Mucosa of rectum (tissue), 2 donors: Measurements from ENCODE around the gene NME7.
"Not testable (repeated sequence)": the region's sequence is repeated elsewhere in the genome, so short reads cannot be mapped to it uniquely, and the experiment has no call there.

Experiments used
- H3K27ac ChIP-seq, 2 donors: one replicate each; pipeline ENCODE4 v1.7.0; 2013; ENCODE audit warnings: inconsistent platforms in 2 of 2, low read depth in 2 of 2, low read length in 2 of 2
- H3K27me3 ChIP-seq, 2 donors: one replicate each; pipeline ENCODE4 v1.7.0; 2013; ENCODE audit warnings: low read length in 2 of 2; ENCODE audit not compliant: control insufficient read depth in 2 of 2, insufficient read depth in 2 of 2
- H3K36me3 ChIP-seq, 2 donors: one replicate each; pipeline ENCODE4 v1.7.0; 2013; ENCODE audit warnings: low read length in 2 of 2; ENCODE audit not compliant: control insufficient read depth in 2 of 2, insufficient read depth in 2 of 2
- H3K4me1 ChIP-seq, 2 donors: one replicate each; pipeline ENCODE4 v1.7.0; 2013; ENCODE audit warnings: low read length in 2 of 2, mild to moderate bottlenecking in 1 of 2; ENCODE audit not compliant: control insufficient read depth in 2 of 2, insufficient read depth in 2 of 2
- H3K4me3 ChIP-seq, 2 donors: one replicate each; pipeline ENCODE4 v1.7.0; 2013; ENCODE audit warnings: low read length in 2 of 2
- H3K9ac ChIP-seq, 2 donors: one replicate each; pipeline ENCODE4 v1.7.0; 2013; ENCODE audit warnings: low read length in 2 of 2, low read depth in 1 of 2, mild to moderate bottlenecking in 1 of 2
- H3K9me3 ChIP-seq, 2 donors: one replicate each; pipeline ENCODE4 v1.7.0; 2013; ENCODE audit warnings: low read length in 2 of 2; ENCODE audit not compliant: control insufficient read depth in 2 of 2
- donor health status: healthy.
- donor health status: Normal muscosa, but diverticular disease.

NME7 gene

GRCh38 chr1:169346036-169346589, 21.5 kb downstream of the NME7 start:
- Histone ChIP-seq H3K4me3 (no peak overlapping the region), H3K27me3 (no peaks in the 10 kb centered on the region), H3K36me3 (no peaks in the 10 kb centered on the region), H3K9me3 (no peaks in the 10 kb centered on the region), H3K9ac (no peak overlapping the region), H3K4me1 (no peaks in the 10 kb centered on the region), H3K27ac (no peak overlapping the region)

- Histone ChIP-seq H3K27ac (no peak overlapping the region), H3K4me1 (no peaks in the 10 kb centered on the region), H3K9ac (no peak overlapping the region), H3K4me3 (no peak overlapping the region), H3K36me3 (no peaks in the 10 kb centered on the region), H3K27me3 (no peaks in the 10 kb centered on the region), H3K9me3 (no peaks in the 10 kb centered on the region)
Measured at GRCh38 chr1:169345511-169345910, 22.1 kb downstream of the NME7 start.

DNA sequence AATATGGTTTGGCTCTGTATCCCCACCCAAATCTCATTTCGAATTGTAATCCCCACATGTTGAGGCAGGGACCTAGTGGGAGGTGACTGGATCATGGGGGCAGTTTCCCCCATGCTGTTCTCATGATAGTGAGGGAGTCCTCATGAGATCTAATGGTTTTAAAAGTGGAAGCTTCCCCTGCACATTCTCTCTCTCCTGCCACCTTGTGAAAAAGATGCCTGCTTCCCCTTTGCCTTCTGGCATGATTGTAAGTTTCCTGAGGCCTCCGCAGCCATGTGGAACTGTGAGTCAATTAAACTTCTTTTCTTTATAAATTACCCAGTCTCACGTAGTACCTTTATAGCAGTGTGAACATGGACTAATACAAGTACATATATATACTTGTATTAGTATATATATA, 25.5 kb downstream of the NME7 start:
- not testable (repeated sequence) for H3K4me3 ChIP-seq, H3K27ac ChIP-seq

GRCh38 chr1:169340882-169341281, 26.7 kb downstream of the NME7 start:
- Histone ChIP-seq H3K27me3 (no peaks in the 10 kb centered on the region), H3K4me3 (no peak overlapping the region), H3K4me1 (no peaks in the 10 kb centered on the region), H3K27ac (no peak overlapping the region), H3K9me3 (no peaks in the 10 kb centered on the region), H3K36me3 (no peaks in the 10 kb centered on the region), H3K9ac (no peak overlapping the region)

More for the DNA sequence above, 25.5 kb downstream of the NME7 start:
- H3K9ac ChIP-seq, H3K36me3 ChIP-seq, H3K27me3 ChIP-seq, H3K9me3 ChIP-seq, H3K4me1 ChIP-seq: not testable (repeated sequence)

DNA sequence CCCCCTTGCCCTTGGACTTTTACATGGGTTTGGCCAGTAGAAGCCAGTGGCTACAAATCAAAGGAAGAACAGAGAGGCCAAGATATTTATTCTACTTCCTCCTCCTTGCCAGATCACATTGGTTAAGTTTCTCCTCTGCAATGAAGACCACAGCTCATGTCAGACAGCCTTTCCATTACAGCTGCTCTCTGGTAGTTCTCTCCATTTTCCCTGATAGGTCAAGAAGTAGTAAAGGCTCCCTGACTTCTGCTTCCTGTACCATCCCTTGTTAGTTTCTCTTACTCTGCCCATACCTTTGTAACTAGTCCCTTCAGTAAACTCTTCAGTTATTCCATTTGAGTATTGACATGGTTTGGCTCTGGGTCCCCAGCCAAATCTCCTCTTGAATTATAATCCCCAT, 27.8 kb downstream of the NME7 start:
- no peaks in the 10 kb centered on the region for H3K27me3 ChIP-seq
- no peak overlapping the region for H3K27ac ChIP-seq
- H3K4me3 ChIP-seq: no peak overlapping the region
- no peaks in the 10 kb centered on the region for H3K36me3 ChIP-seq
- H3K9me3 ChIP-seq: no peaks in the 10 kb centered on the region
- no peaks in the 10 kb centered on the region for H3K4me1 ChIP-seq
- no peak overlapping the region for H3K9ac ChIP-seq

- Histone ChIP-seq H3K36me3 (no peaks in the 10 kb centered on the region), H3K27me3 (no peaks in the 10 kb centered on the region), H3K4me1 (no peaks in the 10 kb centered on the region), H3K9ac (no peak overlapping the region), H3K9me3 (no peaks in the 10 kb centered on the region), H3K27ac (no peak overlapping the region), H3K4me3 (no peak overlapping the region)
Measured at GRCh38 chr1:169338617-169339016, 29.0 kb downstream of the NME7 start.

DNA sequence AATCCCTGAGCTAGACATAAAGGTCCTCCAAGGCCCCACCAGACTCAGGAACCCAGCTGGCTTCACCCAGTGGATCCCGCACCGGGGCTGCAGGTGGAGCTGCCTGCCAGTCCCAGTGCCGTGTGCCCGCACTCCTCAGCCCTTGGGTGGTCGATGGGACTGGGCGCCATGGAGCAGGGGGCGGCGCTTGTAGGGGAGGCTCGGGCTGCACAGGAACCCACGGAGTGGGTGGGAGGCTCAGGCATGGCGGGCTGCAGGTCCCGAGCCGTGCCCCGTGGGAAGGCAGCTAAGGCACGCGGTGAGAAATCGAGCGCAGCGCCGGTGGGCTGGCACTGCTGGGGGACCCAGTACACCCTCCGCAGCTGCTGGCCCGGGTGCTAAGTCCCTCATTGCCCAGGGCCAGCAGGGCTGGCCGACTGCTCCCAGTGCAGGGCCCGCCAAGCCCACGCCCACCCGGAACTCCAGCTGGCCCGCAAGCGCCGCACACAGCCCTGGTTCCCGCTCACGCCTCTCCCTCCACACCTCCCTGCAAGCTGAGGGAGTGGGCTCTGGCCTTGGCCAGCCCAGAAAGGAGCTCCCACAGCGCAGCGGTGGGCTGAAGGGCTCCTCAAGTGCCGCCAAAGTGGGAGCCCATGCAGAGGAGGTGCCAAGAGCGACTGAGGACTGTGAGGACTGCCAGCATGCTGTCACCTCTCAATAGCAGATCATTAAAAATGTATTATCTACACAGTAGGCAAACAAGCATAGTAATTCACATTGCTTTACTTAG, 30.5 kb downstream of the NME7 start:
- not testable (repeated sequence) for H3K4me3 ChIP-seq, H3K27ac ChIP-seq, H3K27me3 ChIP-seq, H3K4me1 ChIP-seq, H3K9me3 ChIP-seq, H3K9ac ChIP-seq, H3K36me3 ChIP-seq

DNA sequence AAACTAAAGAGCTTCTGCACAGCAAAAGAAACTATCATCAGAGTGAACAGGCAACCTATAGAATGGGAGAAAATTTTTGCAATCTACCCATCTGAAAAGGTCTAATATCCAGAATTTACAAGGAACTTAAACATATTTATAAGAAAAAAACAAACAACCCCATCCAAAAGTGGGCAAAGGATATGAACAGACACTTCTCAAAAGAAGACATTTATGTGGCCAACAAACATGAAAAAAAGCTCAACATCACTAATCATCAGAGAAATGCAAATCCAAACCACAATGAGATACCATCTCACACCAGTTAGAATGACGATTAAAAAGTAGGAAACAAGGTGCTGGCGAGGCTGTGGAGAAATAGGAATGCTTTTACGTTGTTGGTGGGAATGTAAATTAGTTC, 32.9 kb downstream of the NME7 start:
- H3K9me3 ChIP-seq, H3K27me3 ChIP-seq, H3K27ac ChIP-seq, H3K36me3 ChIP-seq, H3K9ac ChIP-seq, H3K4me1 ChIP-seq, H3K4me3 ChIP-seq: not testable (repeated sequence)

DNA sequence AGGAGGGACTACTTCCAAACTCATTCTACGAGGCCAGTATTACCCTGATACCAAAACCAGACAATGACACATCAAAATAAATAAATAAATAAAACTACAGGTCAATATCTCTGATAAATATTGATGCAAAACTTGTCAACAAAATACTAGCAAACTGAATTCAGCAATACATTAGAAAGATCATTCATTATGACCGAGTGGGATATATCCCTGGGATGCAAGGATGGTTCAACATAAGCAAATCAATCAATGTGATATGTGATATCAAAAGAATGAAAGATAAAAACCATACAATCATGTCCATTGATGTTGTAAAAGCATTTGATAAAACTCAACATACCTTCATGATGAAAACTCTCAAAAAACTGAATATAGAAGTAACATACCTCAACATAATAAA, 36.7 kb downstream of the NME7 start:
- Histone ChIP-seq H3K27me3 (no peaks in the 10 kb centered on the region), H3K36me3 (no peaks in the 10 kb centered on the region), H3K9ac (no peak overlapping the region), H3K4me3 (no peak overlapping the region), H3K4me1 (no peaks in the 10 kb centered on the region), H3K9me3 (no peaks in the 10 kb centered on the region), H3K27ac (no peak overlapping the region)

- Histone ChIP-seq H3K36me3 (no peaks in the 10 kb centered on the region), H3K27ac (no peak overlapping the region), H3K4me1 (no peaks in the 10 kb centered on the region), H3K9me3 (no peaks in the 10 kb centered on the region), H3K4me3 (no peak overlapping the region), H3K27me3 (no peaks in the 10 kb centered on the region), H3K9ac (no peak overlapping the region)
Measured at GRCh38 chr1:169329383-169329782, 38.2 kb downstream of the NME7 start.
